GM18858 (cell line): ENCODE results near the gene KMT2B.

Experiments
- ATAC-seq: cut with Tn5 transposase; IDR thresholded peaks from one replicate; pipeline ENCODE4 v1.9.1; 2021; ENCODE audit not compliant: unreplicated experiment

The KMT2B gene

DNA sequence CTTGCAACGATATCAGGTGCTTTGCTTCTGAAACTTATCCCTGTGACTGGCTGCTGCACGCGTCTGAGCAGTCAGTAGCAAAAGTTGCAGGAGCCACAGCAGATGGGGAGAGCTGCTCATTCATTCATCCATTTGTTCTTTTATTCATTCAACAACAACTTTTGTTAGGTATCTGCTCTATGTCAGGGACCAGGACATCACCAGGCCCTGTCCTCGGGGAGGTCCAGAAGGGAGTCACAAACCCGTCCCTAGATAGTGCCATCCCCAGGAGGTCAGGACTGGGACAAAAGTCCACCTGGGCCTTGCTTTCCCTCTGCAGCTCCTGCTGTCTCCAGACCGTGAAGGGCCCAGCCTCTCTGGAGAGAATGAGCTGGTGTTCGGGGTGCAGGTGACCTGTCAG, 60.2 kb downstream of the KMT2B start:
- no peak for ATAC-seq

- ATAC-seq = no peak
Observed at GRCh38 chr19:35779033-35779432, 61.2 kb downstream of the KMT2B start.

GRCh38 chr19:35780058-35780457, 62.3 kb downstream of the KMT2B start:
- ATAC-seq = no peak

- no peak for ATAC-seq
Observed at GRCh38 chr19:35780717-35781116, 62.9 kb downstream of the KMT2B start.

DNA sequence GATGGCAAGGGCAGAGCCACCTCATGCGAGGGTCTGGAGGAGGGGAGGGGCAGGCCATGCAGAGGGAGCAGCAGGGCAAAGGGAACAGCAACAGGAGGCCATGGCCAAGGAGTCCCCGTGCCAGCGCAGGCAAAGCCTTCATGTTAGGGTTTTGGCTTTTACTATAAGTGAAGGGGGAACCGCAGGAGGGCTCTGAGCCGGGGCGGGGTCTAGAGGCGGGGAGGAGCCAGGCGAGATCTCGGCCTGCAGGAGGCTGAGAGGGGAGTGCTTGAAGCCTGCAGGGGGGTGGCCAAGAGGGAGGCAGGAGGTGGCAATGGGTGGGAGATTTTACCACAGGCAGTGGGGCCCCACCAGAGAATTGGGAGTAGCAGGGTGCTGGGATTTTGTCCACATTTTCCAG, 63.8 kb downstream of the KMT2B start:
- ATAC-seq = no peak

DNA sequence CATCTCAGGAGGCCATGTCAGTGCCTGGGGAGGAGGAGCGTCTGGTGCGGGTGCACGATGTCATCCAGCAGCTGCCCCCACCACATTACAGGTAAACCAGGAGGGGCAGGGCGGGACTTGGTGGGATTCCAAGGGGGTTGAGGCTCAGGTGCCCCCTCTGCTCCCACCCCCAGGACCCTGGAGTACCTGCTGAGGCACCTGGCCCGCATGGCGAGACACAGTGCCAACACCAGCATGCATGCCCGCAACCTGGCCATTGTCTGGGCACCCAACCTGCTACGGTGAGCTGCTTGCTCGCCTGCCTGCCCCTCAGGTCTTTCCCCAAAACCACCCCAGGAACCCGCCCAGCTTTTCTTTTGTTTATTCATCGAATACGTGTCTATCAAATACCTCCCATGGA, 64.8 kb downstream of the KMT2B start:
- ATAC-seq = no peak

- ATAC-seq = no peak
Observed at GRCh38 chr19:35783469-35784434, 65.9 kb downstream of the KMT2B start.

GRCh38 chr19:35784503-35785338, 66.9 kb downstream of the KMT2B start:
- no peak for ATAC-seq

DNA sequence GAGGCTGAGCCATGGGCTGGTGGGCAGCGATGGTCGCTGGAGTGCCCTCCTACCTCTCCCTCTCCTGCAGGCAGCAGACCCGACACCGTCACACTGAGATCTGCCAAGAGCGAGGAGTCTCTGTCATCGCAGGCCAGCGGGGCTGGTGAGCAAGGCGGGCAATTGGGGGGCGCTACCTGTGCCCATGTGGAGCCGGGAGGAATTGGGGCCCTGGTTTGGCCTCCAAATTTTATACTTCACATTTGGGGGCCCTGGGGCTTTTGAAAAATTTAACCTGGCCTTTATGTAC, 67.5 kb downstream of the KMT2B start:
- no peak for ATAC-seq

- ATAC-seq = no peak
Observed at GRCh38 chr19:35786299-35787160, 68.7 kb downstream of the KMT2B start.

GRCh38 chr19:35787227-35787799, 69.5 kb downstream of the KMT2B start:
- ATAC-seq = no peak
